Daoy (cell line): ENCODE measurements around the gene SPOCD1. TPM values are rescaled to one million over a fixed set of nuclear protein-coding genes. Genes with fewer than 3 reads are reported as not detected.
"Not testable (repeated sequence)": the region's sequence is repeated elsewhere in the genome, so short reads cannot be mapped to it uniquely, and the experiment has no call there.

Source experiments
- DNase-seq: peaks from one replicate; pipeline ENCODE4 v3.0.0-alpha.2; 2015; ENCODE audit warnings: low read depth
- total RNA-seq: library from RNA; depleted of rRNA; stranded (reverse); fragments of >200 nt; shearing (Covaris generic); gene quantifications from 2 replicates; pipeline ENCODE4 v1.2.3, GENCODE V29; 2014

The SPOCD1 gene
- total RNA-seq, 1 experiment from 2014 or later: 92.7 TPM

GRCh38 chr1:31830065-31830464 lies 14.2 kb upstream of the SPOCD1 start:
- DNase-seq: no peak

- DNase-seq: no peak
Measured at GRCh38 chr1:31828926-31829690, 13.3 kb upstream of the SPOCD1 start.

- no peak for DNase-seq
Measured at GRCh38 chr1:31828341-31828740, 12.5 kb upstream of the SPOCD1 start.

- DNase-seq: no peak
Measured at GRCh38 chr1:31823780-31824179, 8.0 kb upstream of the SPOCD1 start.

GRCh38 chr1:31822766-31823165 lies 6.9 kb upstream of the SPOCD1 start:
- DNase-seq: no peak

GRCh38 chr1:31820196-31820595 lies 4.4 kb upstream of the SPOCD1 start:
- DNase-seq: not testable (repeated sequence)

- no peak for DNase-seq
Measured at GRCh38 chr1:31818206-31818605, 2.4 kb upstream of the SPOCD1 start.

- DNase-seq: not testable (repeated sequence)
Measured at GRCh38 chr1:31816947-31817346, 1.1 kb upstream of the SPOCD1 start.

GRCh38 chr1:31816501-31816900 lies 679 bp upstream of the SPOCD1 start:
- DNase-seq: not testable (repeated sequence)

- DNase-seq: no peak
Measured at GRCh38 chr1:31815307-31815645, 546 bp downstream of the SPOCD1 start.

GRCh38 chr1:31814631-31815306 lies 1.1 kb downstream of the SPOCD1 start:
- DNase-seq: no peak

GRCh38 chr1:31814041-31814511 lies 1.7 kb downstream of the SPOCD1 start:
- no peak for DNase-seq

- DNase-seq: no peak
Measured at GRCh38 chr1:31812158-31812829, 3.5 kb downstream of the SPOCD1 start.

GRCh38 chr1:31811605-31812004 lies 4.2 kb downstream of the SPOCD1 start:
- DNase-seq: peak; percentile 61

GRCh38 chr1:31809698-31810097 lies 6.1 kb downstream of the SPOCD1 start:
- DNase-seq: no peak

- DNase-seq: no peak
Measured at GRCh38 chr1:31807273-31808048, 8.4 kb downstream of the SPOCD1 start.

GRCh38 chr1:31805318-31805717 lies 10.5 kb downstream of the SPOCD1 start:
- DNase-seq: no peak

GRCh38 chr1:31804098-31804497 lies 11.7 kb downstream of the SPOCD1 start:
- DNase-seq: no peak

- no peak for DNase-seq
Measured at GRCh38 chr1:31803610-31804009, 12.2 kb downstream of the SPOCD1 start.

GRCh38 chr1:31802190-31803150 lies 13.4 kb downstream of the SPOCD1 start:
- DNase-seq: no peak

GRCh38 chr1:31801458-31801857 lies 14.4 kb downstream of the SPOCD1 start:
- DNase-seq: no peak
